ENCODE results near the gene KCNB1.

GRCh38 chr20:49405696-49406095 is 76.8 kb downstream of the KCNB1 start:
- TF ChIP-seq CTCF (conservative IDR thresholded peaks at IDR 0.05; ENCODE audit: low read length) (no peak), EZH2phosphoT487 (IDR thresholded peaks at IDR 0.05; ENCODE audit: borderline replicate concordance) (no peak)

Data from Loucy (cell line).